Fibroblast of skin of left quadriceps (primary cell): ENCODE data around the gene OR6Q1.
A peak's percentile ranks its signal among the peaks of the same experiment; 100 is the strongest.
"Not testable (repeated sequence)": the region's sequence is repeated elsewhere in the genome, so short reads cannot be mapped to it uniquely, and the experiment has no call there.

Experiments used
- DNase-seq, 2 experiments: peaks; one replicate each; pipeline ENCODE4 v3.0.0-alpha.2; 2013; ENCODE audit warnings: low read depth in 2 of 2

Gene OR6Q1, protein sequence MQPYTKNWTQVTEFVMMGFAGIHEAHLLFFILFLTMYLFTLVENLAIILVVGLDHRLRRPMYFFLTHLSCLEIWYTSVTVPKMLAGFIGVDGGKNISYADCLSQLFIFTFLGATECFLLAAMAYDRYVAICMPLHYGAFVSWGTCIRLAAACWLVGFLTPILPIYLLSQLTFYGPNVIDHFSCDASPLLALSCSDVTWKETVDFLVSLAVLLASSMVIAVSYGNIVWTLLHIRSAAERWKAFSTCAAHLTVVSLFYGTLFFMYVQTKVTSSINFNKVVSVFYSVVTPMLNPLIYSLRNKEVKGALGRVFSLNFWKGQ

DNA sequence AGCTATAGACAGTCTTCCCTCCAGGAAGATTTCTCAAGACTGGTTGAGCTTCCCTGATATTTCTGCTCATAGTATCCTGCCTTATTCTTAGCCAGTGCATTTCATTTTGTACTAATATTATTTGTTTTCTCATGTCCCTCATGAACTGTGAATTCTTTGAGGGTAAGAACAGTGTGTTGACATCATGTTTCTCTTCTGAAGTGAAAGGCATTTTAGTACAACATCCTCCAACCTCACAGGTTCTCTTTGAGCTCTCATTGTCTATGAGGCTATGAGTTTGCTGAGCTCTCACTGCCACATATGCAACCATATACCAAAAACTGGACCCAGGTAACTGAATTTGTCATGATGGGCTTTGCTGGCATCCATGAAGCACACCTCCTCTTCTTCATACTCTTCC is at the start of gene OR6Q1:
Gene OR6Q1 (plus strand): TSS at position 301 of the 400 bp plus-strand sequence. CDS start 0 bp downstream, at position 301.
- no peak for DNase-seq

DNA sequence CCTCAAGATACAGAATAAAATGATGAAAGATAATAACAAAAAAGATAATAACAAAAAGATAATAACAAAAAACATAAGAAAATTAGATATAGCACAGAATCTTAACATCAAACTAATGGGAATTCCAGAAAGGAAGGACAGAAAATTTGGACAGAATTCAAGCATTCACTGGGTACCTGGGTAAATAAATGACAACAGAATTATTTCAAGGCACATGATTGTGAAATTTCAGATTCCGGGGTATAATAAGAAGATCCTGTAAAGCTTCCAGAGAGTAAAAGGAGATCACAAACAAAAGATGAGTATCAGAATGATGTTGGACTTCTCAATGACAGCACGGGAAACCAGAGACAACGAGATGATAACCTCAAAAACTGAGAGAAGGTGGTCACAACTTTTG is 49.2 kb upstream of the OR6Q1 start:
- no peak for DNase-seq

DNA sequence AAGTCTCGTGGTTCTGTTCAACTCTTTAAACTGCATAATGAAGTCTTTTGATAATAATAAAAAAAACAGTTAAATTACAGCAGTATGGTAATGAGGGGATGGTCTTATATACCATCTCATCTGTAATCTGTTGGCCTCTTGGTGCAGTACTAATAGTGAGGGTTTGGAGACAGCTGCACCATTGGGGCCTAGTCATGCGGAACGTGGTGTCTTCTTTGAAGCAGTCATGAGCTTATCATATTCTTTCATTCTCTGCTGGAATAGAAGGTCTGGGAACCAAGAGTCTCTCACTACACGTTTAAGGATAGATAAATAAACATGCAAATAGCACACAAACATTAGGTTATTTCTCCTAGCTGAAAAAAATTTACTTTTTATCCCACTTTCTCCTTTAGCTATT is 48.0 kb upstream of the OR6Q1 start:
- no peak for DNase-seq

DNA sequence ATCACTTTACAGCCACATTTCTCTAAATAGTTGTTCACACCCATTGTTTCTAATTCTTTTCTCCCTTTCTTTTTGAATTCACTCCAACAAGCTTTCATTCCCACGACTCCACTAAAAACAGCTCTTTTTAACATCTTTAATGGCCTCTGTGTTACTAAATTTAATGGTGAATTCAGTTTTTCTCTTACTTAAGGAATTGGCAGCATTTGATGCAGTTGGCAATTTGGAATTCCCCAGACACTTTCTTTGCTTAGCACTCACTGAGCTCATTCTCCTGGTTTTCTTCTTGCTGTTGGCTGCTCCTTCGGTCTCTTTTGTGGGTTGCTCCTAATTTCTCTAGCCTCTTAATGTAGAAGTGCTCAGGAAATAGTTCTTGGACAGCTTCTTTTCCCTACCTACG is 47.6 kb upstream of the OR6Q1 start:
- no peak for DNase-seq

DNA sequence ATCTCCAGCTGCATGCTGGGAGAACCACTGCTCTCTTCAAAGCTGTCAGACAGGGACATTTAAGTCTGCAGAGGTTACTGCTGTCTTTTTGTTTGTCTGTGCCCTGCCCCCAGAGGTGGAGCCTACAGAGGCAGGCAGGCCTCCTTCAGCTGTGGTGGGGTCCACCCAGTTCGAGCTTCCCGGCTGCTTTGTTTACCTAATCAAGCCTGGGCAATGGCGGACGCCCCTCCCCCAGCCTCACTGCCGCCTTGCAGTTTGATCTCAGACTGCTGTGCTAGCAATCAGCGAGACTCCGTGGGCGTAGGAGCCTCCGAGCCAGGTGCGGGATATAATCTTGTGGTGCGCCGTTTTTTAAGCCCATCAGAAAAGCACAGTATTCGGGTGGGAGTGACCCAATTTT is 31.2 kb upstream of the OR6Q1 start:
- DNase-seq, result not testable (repeated sequence)

DNA sequence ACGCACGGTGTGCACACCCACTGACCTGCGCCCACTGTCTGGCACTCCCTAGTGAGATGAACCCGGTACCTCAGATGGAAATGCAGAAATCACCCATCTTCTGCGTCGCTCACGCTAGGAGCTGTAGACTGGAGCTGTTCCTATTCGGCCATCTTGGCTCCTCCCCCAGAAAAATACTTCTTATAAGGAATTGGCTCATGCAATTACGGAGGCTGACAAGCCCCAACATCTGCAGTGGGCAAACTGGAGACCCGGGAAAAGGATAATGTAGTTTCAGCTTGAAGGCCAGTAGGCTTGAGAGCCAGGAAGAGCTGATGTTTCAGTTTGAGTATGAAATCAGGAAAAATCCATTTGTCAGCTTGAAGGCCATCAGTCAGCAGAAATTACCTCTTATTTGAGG is 30.7 kb upstream of the OR6Q1 start:
- DNase-seq, result not testable (repeated sequence)

DNA sequence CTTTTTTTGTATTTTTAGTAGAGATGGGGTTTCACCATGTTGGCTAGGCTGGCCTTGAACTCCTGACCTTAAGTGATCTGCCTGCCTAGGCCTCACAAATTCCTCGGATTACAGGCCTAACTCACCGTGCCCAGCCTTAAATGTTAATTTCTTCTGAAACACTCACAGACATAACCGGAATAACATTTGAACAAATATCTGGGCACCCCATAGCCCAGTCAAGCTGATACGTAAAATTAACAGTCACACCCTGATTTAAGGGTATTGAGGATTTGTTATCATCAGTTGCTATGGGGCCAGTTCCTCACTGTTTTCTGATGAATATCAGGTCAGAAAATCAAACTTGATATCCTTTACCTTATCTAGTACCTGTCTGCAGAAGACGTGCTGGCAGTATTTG is 30.1 kb upstream of the OR6Q1 start:
- DNase-seq, result no peak

DNA sequence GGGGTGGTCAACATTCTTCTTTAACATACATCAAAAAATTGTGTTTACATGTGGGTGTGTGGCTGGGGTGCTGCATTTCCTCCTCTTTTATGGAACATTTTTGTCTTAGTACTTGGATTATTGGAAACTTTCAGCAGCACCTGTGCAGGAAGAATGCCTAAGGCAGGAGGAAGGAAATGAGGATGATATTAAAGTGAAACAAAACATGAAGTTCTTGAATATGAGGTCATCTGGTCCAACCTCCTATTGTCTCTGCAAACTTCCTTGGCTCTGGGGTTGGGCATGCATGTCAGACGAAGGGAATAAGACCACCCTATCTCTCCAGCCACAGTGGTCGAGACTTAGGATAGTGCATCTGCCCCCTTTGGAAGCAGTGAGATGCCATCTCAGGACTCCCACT is 27.7 kb upstream of the OR6Q1 start:
- no peak for DNase-seq

DNA sequence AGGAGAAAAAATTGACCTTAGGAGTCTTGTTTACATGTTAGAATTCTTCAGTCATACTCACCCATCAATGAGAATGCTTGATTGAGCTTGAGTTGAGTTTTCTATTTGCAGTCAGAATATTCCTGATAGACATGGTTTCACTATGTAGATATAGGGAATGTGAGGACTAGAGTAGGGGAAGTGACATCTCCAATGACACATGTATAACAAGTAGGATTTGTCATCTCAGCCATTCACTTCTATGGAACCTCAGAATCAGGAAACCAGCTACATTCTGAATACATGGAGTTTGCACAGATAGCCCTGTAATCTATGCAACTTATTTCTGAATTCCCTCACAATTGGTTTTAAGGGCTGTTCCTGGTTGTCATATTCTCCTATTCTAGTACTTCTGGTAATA is 27.2 kb upstream of the OR6Q1 start:
- DNase-seq, result no peak

DNA sequence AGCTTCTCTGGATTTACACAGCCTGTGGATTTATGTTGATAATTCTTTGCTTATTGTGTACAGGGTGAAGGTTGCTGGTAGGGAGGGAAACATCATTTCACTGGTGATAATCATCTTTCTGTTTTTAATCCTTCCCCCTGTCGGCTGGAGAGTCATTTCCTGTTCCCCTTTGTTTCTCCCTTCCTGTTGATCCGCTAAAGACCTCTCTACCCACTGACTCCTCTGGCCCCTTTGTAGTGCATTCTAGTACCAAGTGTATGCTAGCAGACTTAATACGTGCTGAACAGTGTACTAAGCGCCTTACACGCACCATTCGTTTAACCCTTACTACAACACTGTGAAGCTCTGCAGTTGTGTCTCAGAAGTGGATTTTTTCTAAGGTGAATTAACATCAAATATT is 26.1 kb upstream of the OR6Q1 start:
- DNase-seq, result no peak

DNA sequence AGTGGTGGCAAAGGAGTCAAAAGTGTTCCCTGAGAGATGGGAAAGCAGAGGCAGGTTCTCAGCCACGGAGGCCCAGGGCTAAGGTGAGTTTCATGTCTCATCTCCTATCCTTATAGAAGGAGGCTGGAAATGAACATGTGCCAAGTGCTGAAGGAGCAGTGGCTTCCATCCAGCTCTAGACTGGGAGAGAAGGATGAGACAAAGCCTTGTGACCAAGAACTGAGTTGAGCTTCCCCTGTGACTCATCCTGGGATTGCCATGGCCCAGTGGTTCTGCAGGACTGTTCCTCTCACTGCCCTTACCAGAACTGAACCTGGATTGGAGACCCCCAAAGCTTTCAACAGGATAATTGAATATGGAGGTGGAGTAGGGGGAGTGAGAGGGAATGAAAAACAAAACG is 23.8 kb upstream of the OR6Q1 start:
- no peak for DNase-seq

DNA sequence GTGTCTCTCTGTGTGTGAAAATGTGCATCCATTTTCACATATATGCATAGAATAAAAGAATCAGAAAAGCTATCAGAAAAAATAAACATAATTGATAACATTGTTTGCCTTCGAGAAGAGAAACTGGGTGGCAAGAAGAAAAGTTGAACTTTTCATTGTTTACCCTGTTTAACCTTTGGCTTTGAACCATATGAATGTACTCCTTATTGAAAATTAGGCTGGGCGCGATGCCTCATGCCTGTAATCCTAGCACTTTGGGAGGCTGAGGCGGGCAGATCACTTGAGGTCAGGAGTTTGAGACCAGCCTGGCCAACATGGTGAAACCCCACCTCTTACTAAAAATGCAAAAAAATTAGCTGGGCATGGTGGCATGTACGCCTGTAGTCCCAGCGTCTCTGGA is 19.0 kb upstream of the OR6Q1 start:
- DNase-seq, result no peak

DNA sequence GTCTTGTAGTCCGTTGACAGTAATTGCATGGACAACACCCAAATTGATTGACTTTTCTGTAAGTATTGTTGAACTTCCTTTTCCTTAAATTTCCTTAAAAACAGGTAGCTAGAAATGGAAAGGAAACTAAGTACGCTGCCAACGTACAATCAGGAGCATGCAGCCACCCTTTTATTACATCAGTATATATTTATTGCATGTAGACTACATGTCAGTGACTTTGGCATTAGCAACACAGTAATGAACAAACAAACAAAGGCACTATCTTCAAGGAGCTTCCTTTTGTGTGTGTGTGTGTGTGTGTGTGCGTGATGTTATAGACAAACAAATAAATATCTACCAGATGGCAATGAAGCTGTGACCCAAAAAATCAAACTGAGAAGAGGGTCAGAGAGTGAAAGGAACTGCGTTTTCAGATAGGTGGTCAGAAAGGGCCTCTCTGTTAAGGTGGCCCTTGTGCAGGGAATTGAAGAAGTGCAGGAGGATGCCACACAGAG is 7.3 kb upstream of the OR6Q1 start, which contains the start of gene OR9Q1:
Gene OR9Q1 (plus strand): TSS at position 447 of the 497 bp plus-strand sequence. CDS start 155,564 bp downstream, outside the sequence.
- no peak for DNase-seq

DNA sequence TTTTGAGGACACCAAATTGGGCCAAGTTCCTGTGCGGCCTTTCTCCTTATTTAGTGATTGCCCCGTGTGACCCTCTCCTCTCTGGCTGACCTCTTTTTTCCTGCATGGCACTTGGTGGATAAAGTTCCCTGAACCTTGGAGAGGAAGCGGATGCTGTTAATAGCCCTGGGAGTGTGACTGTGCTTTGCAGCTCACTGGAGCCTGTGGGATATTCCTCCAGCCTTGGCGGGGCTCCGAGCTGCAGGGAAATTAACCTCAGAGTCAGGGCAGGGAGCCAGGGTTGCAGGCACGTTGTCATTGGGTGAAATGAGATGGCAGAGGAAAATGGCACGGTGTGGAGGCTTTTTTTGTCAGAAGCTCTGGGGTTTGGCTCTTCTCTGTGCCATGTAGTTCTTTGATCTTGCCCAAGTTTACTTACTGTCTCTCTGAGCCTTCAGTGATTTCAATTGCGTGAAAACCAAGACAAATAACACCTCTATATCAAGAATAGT is 6.1 kb upstream of the OR6Q1 start:
- DNase-seq, result peak in 1 of 2 experiments; percentile 1

DNA sequence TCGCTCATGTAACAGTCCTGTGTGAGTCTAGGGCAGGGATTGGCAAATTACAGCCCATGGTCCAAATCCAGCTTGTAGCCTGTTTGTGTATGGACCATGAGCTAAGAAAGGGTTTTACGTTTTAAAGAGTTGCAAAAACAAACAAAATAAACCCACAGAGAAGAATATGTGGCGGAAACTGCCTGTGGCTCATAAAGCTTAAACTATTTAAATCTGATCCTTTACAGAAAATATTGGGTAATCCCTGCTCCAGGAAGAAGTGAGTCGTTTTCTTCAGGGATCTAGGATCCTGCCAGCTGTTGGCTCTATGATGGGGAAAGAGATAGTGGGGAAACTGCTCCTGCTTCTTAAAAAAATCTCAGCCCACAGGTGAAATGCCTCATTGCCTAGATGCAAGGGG is 3.4 kb upstream of the OR6Q1 start:
- DNase-seq, result peak in 1 of 2 experiments; percentile 0

DNA sequence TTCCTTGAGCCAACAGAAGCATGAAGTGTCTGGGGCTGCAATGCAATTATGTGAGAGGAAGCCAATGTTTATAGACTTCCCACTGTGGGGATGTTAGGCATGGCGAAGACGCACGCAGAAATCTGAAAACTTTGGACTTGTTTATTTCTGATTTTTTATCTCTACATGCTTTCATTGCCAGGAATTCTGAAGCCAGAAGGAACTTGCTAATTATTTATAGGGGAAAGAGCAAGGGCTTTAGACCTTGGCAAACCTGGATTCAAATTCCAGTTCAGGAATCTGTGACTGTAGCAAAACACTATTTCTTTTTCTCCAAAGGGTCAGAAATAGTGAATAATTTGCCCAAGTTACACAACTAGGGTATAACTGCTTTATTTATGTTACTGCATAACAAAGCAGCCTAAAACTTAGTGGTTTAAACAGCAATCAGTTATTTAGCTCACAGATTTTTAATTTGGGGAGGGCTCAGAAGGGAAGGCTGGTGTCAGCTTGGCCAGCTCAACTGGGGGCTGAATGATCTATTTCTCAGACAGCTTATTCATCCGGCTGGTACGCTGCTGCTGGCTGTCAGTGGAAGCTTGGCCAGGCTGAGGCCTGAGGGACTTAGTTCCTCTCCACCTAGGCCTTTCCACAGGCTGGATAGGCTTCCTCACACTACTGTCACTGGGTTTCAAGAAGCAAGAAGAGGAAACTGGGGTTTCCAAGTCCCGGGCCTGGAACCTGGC is 1.9 kb upstream of the OR6Q1 start:
- no peak for DNase-seq

DNA sequence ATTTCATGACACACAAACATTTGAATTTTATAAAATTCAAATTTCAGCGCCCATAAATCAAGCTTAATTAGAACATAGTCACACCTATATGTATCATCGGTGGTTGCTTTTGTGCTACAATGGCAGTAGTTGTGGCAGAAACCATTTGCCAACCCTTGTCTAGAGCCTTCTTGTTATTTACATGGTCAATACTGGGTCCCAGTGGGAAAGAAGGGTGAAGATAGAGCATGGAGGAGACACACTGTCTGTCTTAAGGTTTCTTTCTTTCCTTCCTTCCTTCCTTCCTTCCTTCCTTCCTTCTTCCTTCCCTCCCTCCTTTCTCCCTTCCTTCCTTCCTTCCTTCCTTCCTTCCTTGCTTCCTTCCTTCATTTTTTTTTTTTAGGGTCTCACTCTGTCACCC is 3.7 kb downstream of the OR6Q1 start:
- DNase-seq, result no peak

DNA sequence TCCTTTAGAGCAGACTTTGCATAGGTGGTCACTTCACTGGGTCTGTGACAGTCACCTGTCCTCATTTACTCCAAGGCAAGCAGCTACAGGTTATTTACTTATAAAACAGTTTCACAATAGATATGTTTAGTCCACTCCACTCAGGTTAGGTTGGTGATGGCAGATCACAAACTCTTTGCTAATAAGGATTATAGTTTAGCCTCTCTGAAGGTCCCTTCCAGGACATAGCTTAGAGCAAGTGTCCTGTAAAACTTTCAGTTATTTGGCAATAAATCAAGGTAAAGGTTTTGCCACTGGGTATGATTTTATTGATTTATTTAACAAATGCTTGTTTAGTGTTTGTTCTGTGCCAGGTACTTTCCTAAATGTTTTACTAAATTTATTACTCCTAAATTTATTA is 8.8 kb downstream of the OR6Q1 start:
- no peak for DNase-seq

DNA sequence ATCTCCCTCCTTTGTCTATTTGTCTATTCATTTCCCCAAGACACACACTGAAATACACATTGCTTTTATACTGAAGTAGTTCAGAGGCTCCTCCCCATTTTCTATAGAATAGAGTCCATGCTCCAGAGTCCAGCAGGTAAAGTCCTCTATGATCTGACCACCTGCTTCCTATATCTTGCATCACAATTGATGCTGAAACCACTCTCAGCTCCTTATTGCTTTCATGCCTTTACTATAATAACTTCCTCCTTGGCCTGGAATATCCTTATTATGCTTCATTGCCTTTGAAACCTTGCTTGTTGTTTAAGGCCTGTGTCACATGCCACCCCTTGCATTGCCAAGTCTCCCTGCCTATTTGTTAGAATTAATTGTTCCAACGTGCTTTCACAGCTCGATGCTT is 12.6 kb downstream of the OR6Q1 start:
- no peak for DNase-seq

DNA sequence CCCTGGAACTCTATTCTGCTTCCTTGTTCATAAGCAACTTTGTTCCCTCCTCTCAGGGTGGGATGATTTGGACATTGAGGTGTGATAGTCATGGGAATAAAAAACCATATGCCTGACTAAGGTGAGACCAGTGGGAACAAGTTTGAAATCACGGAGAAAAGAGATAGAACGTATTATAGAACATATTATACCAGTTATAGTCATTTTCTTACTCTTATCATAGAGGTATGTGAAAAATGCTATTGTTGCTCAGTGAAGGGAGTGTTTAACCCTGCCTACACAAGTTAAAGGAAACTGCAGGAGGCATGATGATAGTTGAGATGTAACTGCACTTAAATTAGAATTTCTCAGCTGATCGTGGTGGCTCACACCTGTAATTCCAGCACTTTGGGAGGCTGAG is 15.5 kb downstream of the OR6Q1 start:
- no peak for DNase-seq

DNA sequence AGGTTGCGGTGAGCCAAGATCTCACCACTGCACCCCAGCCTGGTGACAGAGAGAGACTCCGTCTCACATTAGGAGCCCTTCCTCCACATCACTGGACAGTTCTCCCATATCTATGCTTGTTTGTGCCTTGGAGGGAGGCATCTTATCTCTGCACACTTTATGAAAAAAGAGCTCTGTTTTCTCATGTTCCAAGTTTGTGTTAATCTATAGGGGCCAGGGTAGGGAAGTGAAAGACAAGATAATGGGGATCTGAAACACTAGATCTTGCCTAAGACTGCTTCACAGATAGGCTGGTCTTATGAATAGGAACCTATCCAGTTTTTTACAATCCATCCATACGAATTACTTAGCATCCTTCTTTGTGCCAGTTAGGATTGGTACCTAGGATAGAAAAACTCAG is 17.1 kb downstream of the OR6Q1 start:
- DNase-seq, result no peak

DNA sequence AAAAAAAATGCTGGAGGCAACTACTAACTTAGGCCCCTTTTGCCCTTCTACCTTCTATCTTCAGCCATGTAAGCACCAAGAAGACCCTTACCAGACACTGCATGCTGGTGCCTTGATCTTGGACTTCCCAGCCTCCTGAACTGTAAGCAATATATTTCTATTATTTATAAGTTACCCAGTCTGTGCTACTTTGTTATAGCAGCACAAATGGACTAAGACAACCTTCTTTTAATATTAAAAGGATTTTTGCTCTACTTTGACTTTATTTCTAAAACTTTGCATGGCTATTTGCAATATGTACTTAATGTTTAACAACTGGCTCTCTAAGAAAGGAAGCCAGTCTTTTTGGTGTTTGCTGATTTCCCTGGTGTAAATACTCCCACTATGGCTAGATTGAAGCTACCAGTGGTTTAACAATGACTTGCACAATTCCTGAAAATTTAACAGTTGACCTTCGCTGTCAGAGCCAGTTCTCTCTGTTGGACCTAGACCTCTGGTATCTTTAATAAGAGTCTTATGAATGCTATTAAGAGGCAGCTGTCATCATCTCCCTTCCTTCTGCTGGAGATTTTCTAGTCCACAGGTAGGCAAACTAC is 25.2 kb downstream of the OR6Q1 start:
- no peak for DNase-seq

DNA sequence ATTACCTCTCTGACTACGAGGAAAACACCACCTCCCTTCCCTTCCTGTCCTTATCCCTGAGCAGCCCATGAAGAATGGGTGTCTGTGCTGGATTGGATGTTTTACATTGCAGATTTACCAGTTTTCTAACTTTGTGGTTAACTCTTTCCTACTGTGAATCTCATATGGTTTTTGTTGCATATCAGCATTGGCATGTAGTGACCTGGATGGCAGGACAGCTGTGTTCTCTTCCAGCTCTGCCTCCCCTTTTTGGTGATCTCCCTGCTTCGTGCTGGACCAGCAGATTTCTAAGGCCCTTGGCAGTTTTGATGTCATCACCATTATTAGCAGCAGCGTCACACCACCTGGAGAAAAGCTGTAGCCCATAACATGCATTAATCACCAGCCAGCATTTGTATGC is 26.7 kb downstream of the OR6Q1 start:
- DNase-seq, result no peak
